Measurements from ENCODE around the gene GAB1. TPM values are rescaled to one million over a fixed set of nuclear protein-coding genes. Genes with fewer than 3 reads are reported as not detected.

Gene GAB1
- total RNA-seq = 64.8 TPM
- long read RNA-seq, partial matches to known transcripts = 5 of 16 reads
- long read RNA-seq, other reads (novel, unspliced or antisense) = 10 of 16 reads

- no peaks in the 10 kb centered on the region for H3K9me3 ChIP-seq
- peak within 1 kb of the TSS; percentile 92 for H3K4me3 ChIP-seq
- peak; percentile 82 for ATAC-seq
- no peaks in the 10 kb centered on the region for H3K27me3 ChIP-seq
- H3K4me1 ChIP-seq = peaks cover 6% of the 10 kb centered on the region
- peak; percentile 90 for DNase-seq
- no peaks in the 10 kb centered on the region for H3K36me3 ChIP-seq
- TF ChIP-seq, protein P1, sequence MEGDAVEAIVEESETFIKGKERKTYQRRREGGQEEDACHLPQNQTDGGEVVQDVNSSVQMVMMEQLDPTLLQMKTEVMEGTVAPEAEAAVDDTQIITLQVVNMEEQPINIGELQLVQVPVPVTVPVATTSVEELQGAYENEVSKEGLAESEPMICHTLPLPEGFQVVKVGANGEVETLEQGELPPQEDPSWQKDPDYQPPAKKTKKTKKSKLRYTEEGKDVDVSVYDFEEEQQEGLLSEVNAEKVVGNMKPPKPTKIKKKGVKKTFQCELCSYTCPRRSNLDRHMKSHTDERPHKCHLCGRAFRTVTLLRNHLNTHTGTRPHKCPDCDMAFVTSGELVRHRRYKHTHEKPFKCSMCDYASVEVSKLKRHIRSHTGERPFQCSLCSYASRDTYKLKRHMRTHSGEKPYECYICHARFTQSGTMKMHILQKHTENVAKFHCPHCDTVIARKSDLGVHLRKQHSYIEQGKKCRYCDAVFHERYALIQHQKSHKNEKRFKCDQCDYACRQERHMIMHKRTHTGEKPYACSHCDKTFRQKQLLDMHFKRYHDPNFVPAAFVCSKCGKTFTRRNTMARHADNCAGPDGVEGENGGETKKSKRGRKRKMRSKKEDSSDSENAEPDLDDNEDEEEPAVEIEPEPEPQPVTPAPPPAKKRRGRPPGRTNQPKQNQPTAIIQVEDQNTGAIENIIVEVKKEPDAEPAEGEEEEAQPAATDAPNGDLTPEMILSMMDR (IDR thresholded peaks at IDR 0.05) = no peak
- intact Hi-C loops (cut with DNase I) = no loop called here
- peak within 1 kb of the TSS; percentile 92 for H3K27ac ChIP-seq
Measured at GRCh38 chr4:143336781-143337599, at the start of gene GAB1. TSS of gene GAB1 (plus strand) at chr4:143336876. CDS start at chr4:143337189, 313 bp downstream.

GRCh38 chr4:143287572-143287923 is 49.1 kb upstream of the GAB1 start:
- DNase-seq = no peak
- no peak for ATAC-seq
- Histone ChIP-seq H3K27me3 (no peaks in the 10 kb centered on the region), H3K4me3 (no peak overlapping the region), H3K9me3 (no peaks in the 10 kb centered on the region), H3K27ac (peak overlapping the region; percentile 64), H3K36me3 (no peaks in the 10 kb centered on the region), H3K4me1 (peaks cover 8% of the 10 kb centered on the region)
- intact Hi-C loops (cut with DNase I) = no loop called here
- TF ChIP-seq, protein P1 (IDR thresholded peaks at IDR 0.05) = no peak

GRCh38 chr4:143288171-143288570 is 48.5 kb upstream of the GAB1 start:
- no peak for ATAC-seq
- H3K4me3 ChIP-seq = no peak overlapping the region
- H3K4me1 ChIP-seq = peaks cover 8% of the 10 kb centered on the region
- DNase-seq = no peak
- no peaks in the 10 kb centered on the region for H3K9me3 ChIP-seq
- no peaks in the 10 kb centered on the region for H3K27me3 ChIP-seq
- no peaks in the 10 kb centered on the region for H3K36me3 ChIP-seq
- TF ChIP-seq, protein P1 (IDR thresholded peaks at IDR 0.05) = no peak
- intact Hi-C loops (cut with DNase I) = no loop called here
- H3K27ac ChIP-seq = no peak overlapping the region

GRCh38 chr4:143289370-143289769 is 47.3 kb upstream of the GAB1 start:
- H3K9me3 ChIP-seq = no peaks in the 10 kb centered on the region
- TF ChIP-seq, protein P1 (IDR thresholded peaks at IDR 0.05) = no peak
- no peak overlapping the region for H3K4me3 ChIP-seq
- H3K4me1 ChIP-seq = peaks cover 8% of the 10 kb centered on the region
- no peak for ATAC-seq
- no peak overlapping the region for H3K27ac ChIP-seq
- no peak for DNase-seq
- intact Hi-C loops (cut with DNase I) = no loop called here
- no peaks in the 10 kb centered on the region for H3K27me3 ChIP-seq
- H3K36me3 ChIP-seq = no peaks in the 10 kb centered on the region

GRCh38 chr4:143291314-143291713 is 45.4 kb upstream of the GAB1 start:
- no peak overlapping the region for H3K4me3 ChIP-seq
- TF ChIP-seq, protein P1 (IDR thresholded peaks at IDR 0.05) = no peak
- no peaks in the 10 kb centered on the region for H3K9me3 ChIP-seq
- intact Hi-C loops (cut with DNase I) = no loop called here
- no peaks in the 10 kb centered on the region for H3K27me3 ChIP-seq
- H3K27ac ChIP-seq = no peak overlapping the region
- no peaks in the 10 kb centered on the region for H3K36me3 ChIP-seq
- DNase-seq = no peak
- ATAC-seq = peak; percentile 58
- H3K4me1 ChIP-seq = no peaks in the 10 kb centered on the region
